GM21360 (cell line): Measurements from ENCODE around the gene CEP76.

Experiments used
- ATAC-seq: cut with Tn5 transposase; IDR thresholded peaks from one replicate; pipeline ENCODE4 v1.9.1; 2021; ENCODE audit warnings: mild to moderate bottlenecking, moderate library complexity; ENCODE audit not compliant: unreplicated experiment

Gene CEP76

GRCh38 chr18:12711446-12711845 lies 8.9 kb upstream of the CEP76 start:
- ATAC-seq = no peak

DNA sequence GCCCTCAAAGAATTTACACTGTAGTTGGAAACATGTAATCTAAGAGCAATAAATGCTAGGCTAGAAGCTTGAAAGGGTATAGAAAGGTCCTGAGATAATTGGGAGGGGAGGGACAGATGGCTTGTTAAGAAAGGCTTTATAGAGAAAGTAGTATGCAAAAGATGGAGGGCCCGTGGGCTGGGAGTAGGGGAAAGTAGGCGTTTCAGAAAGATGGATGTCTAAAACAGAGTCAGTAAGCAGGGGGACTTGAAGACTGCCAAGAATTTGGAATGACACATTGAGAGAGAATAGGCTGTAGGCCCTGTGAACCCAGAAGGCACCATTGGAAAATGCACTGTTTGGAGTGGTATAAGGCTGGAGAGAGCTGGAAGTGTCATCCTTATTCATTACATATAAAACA lies 1.1 kb upstream of the CEP76 start:
- no peak for ATAC-seq

GRCh38 chr18:12703096-12703567 lies 609 bp upstream of the CEP76 start:
- peak; percentile 36 for ATAC-seq

GRCh38 chr18:12701161-12701560 lies 1.4 kb downstream of the CEP76 start:
- no peak for ATAC-seq

DNA sequence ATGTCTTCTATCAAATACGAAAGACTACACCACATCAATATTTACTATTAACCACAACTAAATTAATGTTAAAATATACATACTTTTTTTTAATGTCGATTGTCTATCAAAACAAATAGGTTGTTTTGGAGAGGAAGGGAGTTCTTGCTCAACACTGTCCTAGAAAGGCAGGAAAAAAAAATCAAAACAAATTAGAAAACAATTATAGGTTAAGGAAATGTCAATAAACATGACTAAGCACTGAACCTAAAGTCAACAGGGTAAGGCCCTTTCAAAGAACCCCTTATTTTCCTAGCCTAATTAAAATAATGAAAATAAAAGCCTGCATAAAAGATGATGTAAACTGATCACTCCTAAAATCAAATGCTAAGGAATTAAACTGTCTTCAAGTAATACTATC lies 2.8 kb downstream of the CEP76 start:
- ATAC-seq = no peak

DNA sequence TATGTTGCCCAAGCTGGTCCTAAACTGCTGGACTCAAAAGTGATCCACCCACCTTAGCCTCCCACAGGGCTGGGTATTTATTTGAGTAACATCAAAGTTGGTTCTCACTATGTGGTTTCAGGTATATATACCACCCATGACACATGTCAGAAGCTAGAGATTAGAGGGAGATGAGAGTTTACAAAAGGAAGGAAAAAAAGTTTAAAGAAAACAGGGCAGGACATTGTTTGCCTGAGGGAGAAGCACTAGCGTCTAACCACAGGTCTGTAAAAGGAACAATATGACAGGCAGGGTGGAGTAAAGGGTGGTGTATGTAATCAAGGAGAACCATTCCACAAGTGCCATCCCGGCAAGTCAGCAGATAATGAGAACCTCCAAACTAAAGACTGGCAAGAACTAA lies 8.5 kb downstream of the CEP76 start:
- no peak for ATAC-seq

DNA sequence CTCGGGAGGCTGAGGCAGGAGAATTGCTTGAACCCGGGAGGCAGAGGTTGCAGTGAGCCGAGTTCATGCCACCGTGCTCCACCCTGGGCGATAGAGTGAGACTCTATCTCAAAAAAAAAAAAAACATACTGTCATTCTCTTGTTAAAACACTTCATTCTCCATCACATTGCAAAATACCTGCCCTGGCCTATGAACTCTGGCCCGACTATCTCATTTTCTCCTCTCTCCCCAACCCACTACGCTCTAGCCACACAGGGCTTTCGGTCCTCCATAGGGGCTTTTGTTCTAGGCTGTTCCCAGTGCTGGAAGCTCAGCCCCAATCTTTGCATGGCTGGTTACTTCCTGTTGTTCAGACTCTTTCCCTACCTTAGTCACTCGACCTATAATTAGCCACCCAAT lies 10.3 kb downstream of the CEP76 start:
- no peak for ATAC-seq

- ATAC-seq = no peak
These were observed 13.2 kb downstream of the CEP76 start for GRCh38 chr18:12689256-12689850.

- no peak for ATAC-seq
These were observed 16.4 kb downstream of the CEP76 start for GRCh38 chr18:12686100-12686499.

- no peak for ATAC-seq
These were observed 23.2 kb downstream of the CEP76 start for GRCh38 chr18:12679183-12679786.

DNA sequence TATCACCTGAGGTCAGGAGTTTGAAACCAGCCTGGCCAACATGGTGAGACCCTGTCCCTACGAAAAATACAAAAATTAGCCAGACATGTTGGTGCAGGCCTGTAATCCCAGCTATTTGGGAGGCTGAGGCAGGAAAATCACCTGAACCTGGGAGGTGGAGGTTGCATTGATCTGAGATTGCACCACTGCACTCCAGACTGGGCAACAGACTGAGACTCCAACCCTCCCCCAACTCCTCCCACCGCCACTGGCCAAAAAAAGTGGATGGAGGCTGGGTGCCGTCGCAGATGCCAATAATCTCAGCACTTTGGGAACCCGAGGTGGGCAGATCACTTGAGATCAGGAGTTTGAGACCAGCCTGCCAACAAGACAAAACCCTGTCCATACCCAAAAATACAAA lies 34.5 kb downstream of the CEP76 start:
- ATAC-seq = no peak

- ATAC-seq = no peak
These were observed 42.5 kb downstream of the CEP76 start for GRCh38 chr18:12659904-12660605.

DNA sequence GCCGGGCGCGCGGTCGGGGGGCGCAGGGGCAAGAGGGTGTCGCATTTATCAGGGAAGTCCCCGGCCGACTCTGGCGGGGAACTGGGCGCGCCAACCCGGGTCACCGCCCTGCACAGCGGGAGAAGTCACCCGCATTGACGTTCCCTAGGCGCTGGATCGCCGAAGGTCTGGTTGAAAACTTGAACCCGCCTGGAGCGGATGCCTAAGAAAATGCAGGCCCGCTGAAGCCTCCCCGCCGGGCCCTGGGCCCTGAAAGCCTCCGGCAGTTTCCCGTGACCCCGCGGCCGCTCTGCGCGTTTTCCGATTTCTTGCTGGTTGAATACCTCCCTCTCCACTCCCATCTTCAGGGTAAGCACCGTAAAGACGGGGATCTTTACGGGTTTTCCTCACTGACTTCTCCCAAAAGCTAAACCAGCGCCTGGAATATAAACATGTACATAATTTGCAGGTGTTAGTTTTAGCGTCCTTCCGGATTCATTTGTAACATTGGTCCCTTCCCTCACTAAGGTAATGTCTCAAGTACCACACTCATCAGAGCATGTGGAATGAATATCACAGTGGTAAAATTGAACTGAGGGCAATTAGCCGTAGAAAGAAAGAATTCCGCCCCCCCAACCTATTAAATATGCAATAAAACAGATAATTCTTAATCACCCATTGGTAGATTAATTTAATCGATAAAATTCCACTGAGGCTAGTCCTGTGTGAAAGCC lies 43.9 kb downstream of the CEP76 start:
- ATAC-seq = peak; percentile 7

DNA sequence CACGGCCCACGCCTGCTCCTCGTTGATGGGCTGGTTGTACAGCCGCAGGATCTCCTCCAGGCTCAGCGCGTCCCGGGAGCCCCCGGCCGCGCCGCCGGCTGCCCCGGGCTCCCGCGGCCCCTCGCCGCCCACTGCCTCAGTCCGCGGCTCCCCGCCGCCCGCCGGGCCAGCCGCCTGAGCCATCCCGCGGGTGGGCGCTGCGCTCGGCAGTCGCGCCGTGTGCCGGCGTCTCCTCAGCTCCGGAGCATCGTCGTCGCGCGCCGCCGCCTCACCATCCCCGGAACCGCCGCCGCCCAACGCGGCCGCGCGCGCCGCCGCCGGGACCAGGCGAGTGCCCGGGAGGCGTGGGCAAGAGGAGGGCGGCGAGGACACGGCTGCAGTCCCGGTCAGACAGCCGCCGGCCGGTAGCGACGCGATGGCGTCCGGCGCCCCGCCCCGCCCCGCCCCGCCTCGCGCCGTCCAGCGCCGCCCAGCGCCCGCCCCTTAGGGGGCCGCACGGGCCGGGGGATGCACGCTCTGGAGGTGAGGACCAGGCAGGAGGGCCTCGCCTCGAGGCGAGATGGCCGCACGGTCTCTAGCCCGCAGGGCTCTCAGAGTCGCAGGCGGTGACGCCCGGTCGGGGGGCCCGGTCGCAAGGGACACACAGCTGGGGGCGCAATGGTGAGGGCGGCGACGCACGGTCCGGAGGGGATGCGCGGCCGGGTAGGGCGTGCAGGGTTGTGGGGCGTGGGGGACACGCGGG lies 44.7 kb downstream of the CEP76 start, which contains the start of gene SPIRE1:
Gene SPIRE1 (minus strand): TSS at position 424 of the 742 bp plus-strand sequence. CDS start 241 bp downstream, at position 183.
- peak; percentile 57 for ATAC-seq

GRCh38 chr18:12656938-12657683 lies 45.4 kb downstream of the CEP76 start:
- peak; percentile 23 for ATAC-seq

DNA sequence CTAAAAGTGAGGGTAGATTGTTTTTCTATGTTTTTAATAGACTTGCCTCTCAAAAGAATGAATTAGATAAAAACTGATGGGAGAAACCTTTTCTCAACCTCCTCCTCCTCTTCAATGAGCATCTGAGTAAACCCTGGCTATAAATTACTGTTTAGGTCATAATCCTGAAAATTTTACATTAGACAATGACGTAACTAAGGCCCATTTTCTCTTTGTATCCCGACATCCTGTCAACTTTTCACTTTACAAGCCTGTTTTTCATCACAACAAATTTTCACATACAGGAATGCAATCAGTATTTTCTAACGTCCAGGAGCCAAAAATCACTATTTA lies 46.0 kb downstream of the CEP76 start:
- no peak for ATAC-seq

GRCh38 chr18:12654971-12655370 lies 47.6 kb downstream of the CEP76 start:
- ATAC-seq = no peak

DNA sequence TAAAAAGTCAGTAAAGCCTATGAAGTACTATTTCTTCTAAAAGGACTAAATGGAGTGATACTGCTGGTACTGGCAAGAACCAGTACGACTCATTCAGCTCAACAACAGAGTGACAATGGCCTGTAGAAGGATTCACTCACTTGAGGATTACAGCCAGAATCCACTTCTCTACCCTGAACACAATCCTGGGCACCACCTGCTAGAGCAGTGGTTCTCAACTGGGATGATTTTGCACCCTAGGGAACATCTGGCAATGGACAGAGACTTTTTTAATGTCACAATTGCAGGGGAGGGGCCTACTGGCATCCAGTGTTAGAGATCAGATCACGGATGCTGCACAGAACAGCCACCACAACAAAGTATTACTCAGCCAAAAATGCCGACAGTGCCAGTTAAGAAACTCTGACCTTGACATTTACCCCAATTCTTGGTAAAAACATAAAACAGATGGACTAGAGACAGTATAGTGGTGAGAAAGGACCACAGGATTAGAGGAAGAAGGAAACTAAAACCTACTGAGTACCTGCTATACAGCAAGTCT lies 49.6 kb downstream of the CEP76 start:
- ATAC-seq = no peak

GRCh38 chr18:12651651-12652050 lies 50.9 kb downstream of the CEP76 start:
- ATAC-seq = no peak

- no peak for ATAC-seq
These were observed 54.8 kb downstream of the CEP76 start for GRCh38 chr18:12647773-12648172.
